Limb (tissue), 2 donors: ENCODE data around the gene CACNB2.

Experiments
- DNase-seq, 2 donors: peaks; one replicate each; pipeline ENCODE4 v3.0.0-alpha.2; 2016; ENCODE audit errors: extremely low spot score in 2 of 2

The CACNB2 gene

GRCh38 chr10:18140149-18140956 is at the start of gene CACNB2:
Gene CACNB2, plus strand, starts transcription at chr10:18140424.
- DNase-seq = peak; percentile 54 to 84

GRCh38 chr10:18094332-18094731 is 45.9 kb upstream of the CACNB2 start:
- no peak for DNase-seq

- no peak for DNase-seq
Measured at GRCh38 chr10:18094793-18095192, 45.4 kb upstream of the CACNB2 start.

GRCh38 chr10:18097524-18097923 is 42.7 kb upstream of the CACNB2 start:
- DNase-seq = no peak

- DNase-seq = no peak
Measured at GRCh38 chr10:18098201-18098600, 42.0 kb upstream of the CACNB2 start.

GRCh38 chr10:18099415-18099814 is 40.8 kb upstream of the CACNB2 start:
- no peak for DNase-seq

DNA sequence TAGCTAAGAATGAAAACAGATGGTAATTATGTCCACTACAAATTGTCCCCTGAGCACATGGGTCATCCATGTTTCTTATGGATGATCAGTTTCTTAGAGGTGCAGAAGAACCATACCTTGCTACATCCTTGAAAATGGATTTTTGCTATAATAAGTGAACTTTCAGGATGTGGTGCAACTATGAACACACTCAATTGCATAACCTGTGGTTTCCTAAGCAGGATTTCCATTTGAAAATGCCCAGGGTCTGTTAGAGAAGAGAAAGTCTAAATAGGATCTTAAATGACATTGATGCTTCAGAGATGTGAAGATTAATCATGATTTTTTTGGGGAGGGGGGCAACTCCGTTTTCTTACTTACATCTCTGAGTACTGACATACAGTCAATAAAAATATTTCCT is 39.6 kb upstream of the CACNB2 start:
- no peak for DNase-seq

DNA sequence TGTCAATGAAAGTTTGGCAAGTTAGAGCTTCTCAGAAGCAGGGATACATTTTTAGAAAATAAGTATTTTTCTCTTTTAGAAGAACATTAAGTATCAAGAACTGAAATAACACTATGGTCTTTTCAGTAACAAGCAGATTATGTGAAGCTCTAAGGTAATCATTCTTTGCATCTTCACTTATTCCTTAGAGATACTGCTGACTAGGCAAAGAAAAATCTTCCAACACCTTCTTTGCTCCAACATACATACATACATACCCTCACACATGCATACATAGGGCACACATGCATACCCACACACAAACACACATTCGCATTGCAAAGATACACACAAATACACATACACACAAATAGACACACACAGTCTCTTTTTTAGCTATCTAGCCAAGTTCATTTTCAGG is 37.8 kb upstream of the CACNB2 start:
- DNase-seq = no peak

- peak; percentile 13 to 49 for DNase-seq
Measured at GRCh38 chr10:18104223-18104872, 35.9 kb upstream of the CACNB2 start.

DNA sequence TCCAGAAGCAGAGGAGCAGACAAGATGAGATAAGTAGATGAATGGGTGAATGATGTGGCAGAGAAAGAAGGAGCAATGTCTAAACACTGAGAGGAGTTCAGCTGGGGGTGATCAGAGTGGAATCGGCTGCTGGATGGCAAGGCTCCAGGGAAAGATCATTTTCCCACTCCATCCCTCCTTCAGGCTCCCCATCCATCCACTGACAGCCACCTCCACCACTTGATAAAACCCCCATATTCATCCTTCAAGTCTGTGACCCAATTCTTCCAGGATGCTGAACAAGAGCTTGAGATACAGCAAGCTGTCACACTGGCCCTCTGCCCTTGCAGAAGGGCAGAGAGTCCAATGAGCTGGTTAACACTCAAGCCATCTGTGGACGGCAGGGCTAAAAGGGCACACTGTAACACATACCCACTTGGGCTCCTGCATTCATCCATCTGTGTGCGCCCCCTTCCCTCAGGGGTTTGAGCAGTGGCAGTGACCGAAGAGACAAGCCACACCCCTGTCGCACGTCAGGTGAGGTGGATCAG is 30.8 kb upstream of the CACNB2 start:
- DNase-seq = no peak

DNA sequence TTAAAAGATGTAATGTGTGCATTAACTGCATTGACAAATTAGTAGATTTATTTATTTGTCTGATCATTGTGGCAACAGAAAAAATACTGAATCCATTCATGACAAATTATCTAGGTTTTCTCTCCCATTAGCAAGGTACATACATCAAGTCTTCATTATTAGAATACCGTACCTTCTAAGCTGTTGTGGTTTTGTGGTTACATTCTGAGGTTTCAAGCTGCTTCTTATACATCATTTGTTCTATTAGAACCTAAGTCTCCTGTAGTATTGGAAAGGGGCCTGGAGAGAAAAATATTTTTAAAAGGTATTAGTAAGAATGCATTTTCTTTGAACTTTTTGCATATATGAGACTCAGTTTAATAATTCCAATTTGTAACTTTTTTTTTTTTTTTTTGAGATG is 26.3 kb upstream of the CACNB2 start:
- DNase-seq = no peak

GRCh38 chr10:18117276-18117675 is 22.9 kb upstream of the CACNB2 start:
- DNase-seq = no peak

- DNase-seq = no peak
Measured at GRCh38 chr10:18122753-18123152, 17.5 kb upstream of the CACNB2 start.

DNA sequence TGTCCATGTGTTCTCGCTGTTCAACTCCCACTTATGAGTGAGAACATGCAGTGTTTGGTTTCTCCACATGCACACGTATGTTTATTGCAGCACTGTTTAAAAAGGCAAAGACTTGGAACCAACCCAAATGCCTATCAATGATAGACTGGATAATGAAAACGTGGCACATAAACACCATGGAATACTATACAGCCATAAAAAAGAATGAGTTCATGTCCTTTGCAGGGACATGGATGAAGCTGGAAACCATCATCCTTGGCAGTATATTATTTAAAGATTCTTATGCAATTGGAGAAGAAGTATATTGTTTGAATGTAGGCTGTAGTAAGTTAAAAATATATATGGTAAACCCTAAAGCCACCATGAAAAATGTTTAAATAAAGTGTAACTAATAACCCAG is 7.2 kb upstream of the CACNB2 start:
- no peak for DNase-seq

DNA sequence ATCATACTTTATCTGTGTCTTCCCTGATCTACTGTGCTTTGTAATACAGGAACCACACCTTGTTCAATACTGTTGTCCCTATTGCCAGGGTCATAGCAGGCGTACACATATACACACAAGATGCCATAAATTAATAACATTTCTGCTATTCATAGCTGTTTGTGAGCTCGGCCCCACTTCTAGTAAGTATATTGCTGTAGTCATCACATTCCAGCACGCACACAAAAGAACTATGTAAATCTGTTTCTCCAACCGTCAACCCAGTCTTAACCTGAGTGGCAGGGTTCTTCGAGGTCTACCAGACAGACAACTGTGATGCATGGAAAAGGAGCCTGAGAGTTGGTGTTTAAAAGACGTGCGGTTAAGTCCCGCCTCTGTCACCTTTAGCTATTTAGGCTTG is 5.7 kb upstream of the CACNB2 start:
- no peak for DNase-seq

GRCh38 chr10:18134921-18135320 is 5.3 kb upstream of the CACNB2 start:
- DNase-seq = no peak

DNA sequence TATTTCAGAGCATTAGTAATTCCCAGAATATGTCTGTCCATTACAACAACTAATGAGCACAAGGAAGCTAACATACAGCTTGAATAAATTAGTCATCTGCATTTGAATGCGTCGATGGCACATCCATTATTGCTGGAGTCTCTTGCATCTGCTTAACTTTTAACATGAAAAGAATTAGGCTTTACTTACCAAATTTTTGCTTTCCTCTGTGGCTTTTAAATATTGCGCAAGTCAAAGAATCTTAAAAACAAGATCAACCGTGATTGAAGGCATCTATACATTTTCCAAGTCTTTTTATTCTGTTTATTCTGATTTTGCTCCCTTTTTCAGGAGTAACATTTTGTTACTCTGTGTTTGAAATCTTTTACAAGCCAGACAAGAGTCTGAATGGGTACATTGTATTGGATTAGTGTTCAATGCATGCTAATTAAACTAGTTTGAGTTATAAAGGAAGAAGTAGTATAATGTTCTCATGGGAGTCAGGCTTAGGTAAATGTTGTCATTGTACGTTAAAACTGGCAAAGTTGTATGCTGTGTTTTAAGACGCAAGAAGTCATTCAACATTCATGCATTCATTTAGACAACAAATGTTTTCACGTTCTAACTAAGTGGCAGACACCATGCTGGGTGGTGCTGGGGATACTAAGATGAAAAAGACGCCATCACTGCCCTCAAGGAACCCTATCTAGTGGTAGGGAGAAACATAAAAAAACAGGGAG is 4.0 kb upstream of the CACNB2 start:
- DNase-seq = no peak

DNA sequence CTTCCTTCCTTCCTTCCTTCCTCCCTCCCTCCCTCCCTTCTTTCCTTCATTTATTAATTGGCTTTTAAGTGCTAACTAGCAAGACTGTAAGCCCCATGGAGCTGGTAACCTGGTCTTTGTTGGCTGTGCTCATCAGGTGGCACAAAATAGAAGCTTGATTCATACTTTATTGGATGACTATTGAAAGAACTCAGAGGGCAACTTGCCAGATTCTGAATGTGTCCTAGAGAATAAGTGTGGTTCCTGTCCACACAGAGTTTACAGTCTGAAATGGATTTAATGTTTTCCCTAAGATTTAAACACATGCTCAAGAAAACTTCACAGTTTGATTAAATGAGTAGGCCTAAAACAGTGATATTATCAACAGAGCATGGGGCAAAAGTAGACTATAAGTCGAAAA is 3.1 kb upstream of the CACNB2 start:
- DNase-seq = no peak

DNA sequence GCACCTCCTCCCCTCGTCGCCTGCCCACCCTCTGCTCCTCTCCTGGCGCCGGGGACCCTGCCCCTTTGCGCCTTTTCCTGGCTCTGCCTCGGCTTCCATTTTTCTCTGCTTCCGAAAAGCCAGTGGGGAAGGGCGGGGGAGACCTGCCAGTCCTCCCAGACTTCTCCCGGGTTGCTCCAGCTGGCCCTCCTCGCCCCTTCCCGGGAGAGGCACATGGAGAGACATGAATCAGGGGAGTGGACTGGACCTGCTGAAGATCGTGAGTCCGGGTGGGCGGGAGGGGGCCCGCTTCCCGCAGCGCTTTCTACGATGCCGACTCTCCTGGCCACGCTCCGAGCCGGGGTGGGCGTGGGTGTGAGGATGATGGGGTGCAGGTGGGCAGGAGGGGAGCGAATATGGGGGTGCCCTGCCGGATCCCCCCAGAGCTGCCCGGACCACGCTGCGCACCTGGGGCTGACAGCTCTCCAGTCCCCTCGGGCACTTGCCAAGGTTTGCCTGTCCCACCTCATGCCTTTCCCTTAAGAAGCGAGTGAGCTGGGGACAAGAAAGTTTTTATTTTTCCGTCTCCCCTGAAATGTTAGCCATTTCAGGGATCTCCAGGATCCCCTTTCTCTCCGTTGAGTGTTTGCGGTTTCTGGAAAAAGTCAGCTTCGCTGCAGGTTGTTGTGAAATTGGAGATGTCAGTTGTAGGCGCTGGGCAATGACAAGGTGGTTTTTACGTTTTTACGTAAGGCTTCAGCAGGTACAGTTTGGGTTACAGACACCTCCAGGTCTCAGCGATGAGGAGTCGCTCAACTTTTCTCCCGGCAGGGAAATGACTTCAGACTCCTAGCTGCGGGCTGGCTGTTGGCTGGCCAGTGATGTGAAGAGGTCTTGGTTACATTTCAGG is 977 bp downstream of the CACNB2 start:
- DNase-seq = no peak

GRCh38 chr10:18142151-18142550 is 1.9 kb downstream of the CACNB2 start:
- DNase-seq = no peak

DNA sequence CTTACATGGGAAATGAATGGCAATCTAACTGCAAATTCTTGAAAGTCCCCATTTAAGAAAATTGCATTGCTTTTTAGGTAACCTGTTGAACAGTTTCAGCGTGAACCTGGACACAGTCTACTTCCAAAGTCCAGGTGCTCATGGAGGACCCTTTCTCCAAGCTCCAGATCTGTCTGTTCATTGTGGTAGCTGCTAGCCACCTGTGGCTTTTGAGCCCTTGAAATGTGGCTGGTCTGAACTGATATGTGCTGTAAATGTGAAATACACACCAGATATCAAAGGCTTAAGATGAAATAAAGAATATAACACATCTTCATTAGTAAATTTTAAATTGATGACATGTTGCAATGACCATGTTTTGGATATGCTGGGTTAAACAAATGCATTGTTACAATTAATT is 4.2 kb downstream of the CACNB2 start:
- no peak for DNase-seq
